Naive thymus-derived CD4-positive, alpha-beta T cell (primary cell): Measurements from ENCODE around the gene APCDD1L. TPM values are rescaled to one million over a fixed set of nuclear protein-coding genes. Genes with fewer than 3 reads are reported as not detected.

ENCODE experiments used
- ATAC-seq: fragments of 150-1000 bp; cut with Tn5 transposase; 2 replicates; pipeline ENCODE4 v1.10.0; 2021; ENCODE audit warnings: mild to moderate bottlenecking, moderate library complexity
- CTCF ChIA-PET: fragments of 350-600 bp; sonication (Branson Sonifier 250); formaldehyde crosslinking; loops from one replicate; lab custom pipeline; 2021; ENCODE audit warnings: antibody characterized with exemption; lab: Charles Lee
- POLR2A ChIA-PET: fragments of 350-600 bp; sonication (Branson Sonifier 250); formaldehyde crosslinking; loops from one replicate; lab custom pipeline; 2021; ENCODE audit warnings: antibody characterized with exemption, inconsistent platforms; lab: Charles Lee
- DNase-seq, 9 donors: peaks; one replicate each; pipeline versions ENCODE4 v3.0.0 to v3.0.0-alpha.2; 2020 to 2022; ENCODE audit warnings: mixed read lengths in 1 of 9
- H3K27ac ChIP-seq: one replicate; pipeline ENCODE4 v1.7.0; 2013; ENCODE audit warnings: mild to moderate bottlenecking, low read depth, low read length, moderate library complexity
- H3K27me3 ChIP-seq, 2 donors: one replicate each; pipeline ENCODE4 v1.7.0; 2013; ENCODE audit warnings: low read length in 2 of 2, mild to moderate bottlenecking in 2 of 2, moderate library complexity in 2 of 2; ENCODE audit not compliant: control insufficient read depth in 2 of 2, insufficient read depth in 2 of 2
- H3K36me3 ChIP-seq, 3 experiments: 1 replicate in 2 of 3; 2 replicates in 1 of 3; pipeline ENCODE4 v1.7.0; 2013; ENCODE audit warnings: low read length in 3 of 3, mild to moderate bottlenecking in 3 of 3, moderate library complexity in 1 of 3; ENCODE audit not compliant: insufficient read depth in 3 of 3, control insufficient read depth in 2 of 3
- H3K4me1 ChIP-seq, 2 donors: one replicate each; pipeline ENCODE4 v1.7.0; 2013; ENCODE audit warnings: low read length in 2 of 2, mild to moderate bottlenecking in 2 of 2, moderate library complexity in 1 of 2; ENCODE audit not compliant: control insufficient read depth in 2 of 2, insufficient read depth in 2 of 2
- H3K4me3 ChIP-seq: 2 replicates; pipeline ENCODE4 v1.7.0; 2013; ENCODE audit warnings: mild to moderate bottlenecking, low read length
- H3K9me3 ChIP-seq, 3 experiments: 1 replicate in 2 of 3; 2 replicates in 1 of 3; pipeline ENCODE4 v1.7.0; 2013; ENCODE audit warnings: low read length in 3 of 3; ENCODE audit not compliant: control insufficient read depth in 2 of 3
- H3K27ac Mint-ChIP-seq, 9 donors: one replicate each; pipeline ENCODE4 v1.8.0; 2020 to 2022; ENCODE audit warnings: mixed read lengths in 9 of 9, mild to moderate bottlenecking in 8 of 9, moderate library complexity in 5 of 9, inconsistent platforms in 2 of 9
- H3K27me3 Mint-ChIP-seq, 5 donors: one replicate each; pipeline ENCODE4 v1.8.0; 2021 to 2022; ENCODE audit warnings: mixed read lengths in 5 of 5, mild to moderate bottlenecking in 1 of 5
- H3K36me3 Mint-ChIP-seq, 5 donors: one replicate each; pipeline ENCODE4 v1.8.0; 2020 to 2022; ENCODE audit warnings: mixed read lengths in 5 of 5, mild to moderate bottlenecking in 3 of 5, inconsistent platforms in 1 of 5
- H3K4me1 Mint-ChIP-seq, 7 donors: one replicate each; pipeline ENCODE4 v1.8.0; 2020 to 2022; ENCODE audit warnings: mixed read lengths in 7 of 7, mild to moderate bottlenecking in 3 of 7, inconsistent platforms in 1 of 7
- H3K4me3 Mint-ChIP-seq, 10 donors: one replicate each; pipeline ENCODE4 v1.8.0; 2020 to 2022; ENCODE audit warnings: mild to moderate bottlenecking in 10 of 10, mixed read lengths in 10 of 10, moderate library complexity in 6 of 10, inconsistent platforms in 2 of 10
- H3K9me3 Mint-ChIP-seq, 11 donors: one replicate each; pipeline ENCODE4 v1.8.0; 2020 to 2022; ENCODE audit warnings: mixed read lengths in 11 of 11, mild to moderate bottlenecking in 4 of 11, inconsistent platforms in 1 of 11, moderate library complexity in 1 of 11
- intact Hi-C, 2 donors: fragments of 100-400 bp; cut with micrococcal nuclease; formaldehyde crosslinking; loops; one replicate each; pipeline ENCODE4 v1.15.1; 2023
- polyA plus RNA-seq, 2 donors: library from polyadenylated mRNA; unstranded; fragments of 300-500 nt; fragmentation: Illumina TruSeq; gene quantifications; one replicate each; pipeline ENCODE4 v1.2.3, GENCODE V29; 2021
- total RNA-seq, 6 experiments: library from RNA in 5 of 6; stranded (reverse) in 5 of 6; gene quantifications; 1 replicate in 5 of 6; 2 replicates in 1 of 6; pipeline ENCODE4 v1.2.3 and lab custom pipeline; 2021 to 2026

Gene APCDD1L
- total and polyA plus RNA-seq, 7 experiments from 2014 or later = 0.09 to 0.18 TPM; not detected in 5

- Histone ChIP-seq H3K27me3 (no peaks in the 10 kb centered on the region), H3K36me3 (peaks cover 3 to 41% (median 4%) of the 10 kb centered on the region in 3 experiments), H3K9me3 (no peaks in the 10 kb centered on the region), H3K4me1 (peaks cover 0 to 4% of the 10 kb centered on the region in 2 donors), H3K4me3 (no peak overlapping the region), H3K27ac (no peak overlapping the region)
- ChIA-PET POLR2A (no interaction called here), CTCF (no interaction called here)
- Mint-ChIP-seq H3K4me3 (no peak overlapping the region), H3K27ac (peak overlapping the region in 4 of 9 donors; percentile 25 to 65 (median 42)), H3K4me1 (peaks cover 29 to 48% (median 41%) of the 10 kb centered on the region in 7 donors), H3K9me3 (no peaks in the 10 kb centered on the region), H3K27me3 (no peaks in the 10 kb centered on the region), H3K36me3 (peaks cover 0 to 32% (median 10%) of the 10 kb centered on the region in 5 donors)
- no peak for ATAC-seq
- DNase-seq = no peak
- intact Hi-C loops = no loop called here
Measured at GRCh38 chr20:58436868-58437645, 78.1 kb downstream of the APCDD1L start.

- Mint-ChIP-seq H3K9me3 (no peaks in the 10 kb centered on the region), H3K27me3 (no peaks in the 10 kb centered on the region), H3K4me3 (no peak overlapping the region), H3K4me1 (peaks cover 34 to 61% (median 47%) of the 10 kb centered on the region in 7 donors), H3K36me3 (peaks cover 1 to 28% (median 10%) of the 10 kb centered on the region in 5 donors), H3K27ac (peak overlapping the region in 3 of 9 donors; percentile 12 to 34 (median 29))
- Histone ChIP-seq H3K4me1 (peaks cover 0 to 5% of the 10 kb centered on the region in 2 donors), H3K27me3 (no peaks in the 10 kb centered on the region), H3K9me3 (no peaks in the 10 kb centered on the region), H3K27ac (no peak overlapping the region), H3K4me3 (no peak overlapping the region), H3K36me3 (peaks cover 3 to 26% (median 4%) of the 10 kb centered on the region in 3 experiments)
- ATAC-seq (no peak), DNase-seq (no peak)
- intact Hi-C loops = no loop called here
- POLR2A ChIA-PET = no interaction called here
- CTCF ChIA-PET = no interaction called here
Measured at GRCh38 chr20:58435237-58435636, 80.0 kb downstream of the APCDD1L start.

- peaks cover 3 to 28% (median 10%) of the 10 kb centered on the region in 5 donors for H3K36me3 Mint-ChIP-seq
- Histone ChIP-seq H3K27me3 (no peaks in the 10 kb centered on the region), H3K4me3 (no peak overlapping the region), H3K36me3 (peaks cover 3 to 18% (median 4%) of the 10 kb centered on the region in 3 experiments), H3K9me3 (no peaks in the 10 kb centered on the region), H3K27ac (no peak overlapping the region), H3K4me1 (peaks cover 0 to 5% of the 10 kb centered on the region in 2 donors)
- H3K9me3 Mint-ChIP-seq = no peaks in the 10 kb centered on the region
- no peak overlapping the region for H3K4me3 Mint-ChIP-seq
- ChIA-PET POLR2A (interaction anchor here (1.0 kb wide), 1 partner anchor 9 kb away, joined by 3 read pairs; no protein-coding TSS in a partner anchor), CTCF (no interaction called here)
- H3K4me1 Mint-ChIP-seq = peaks cover 28 to 60% (median 47%) of the 10 kb centered on the region in 7 donors
- H3K27me3 Mint-ChIP-seq = no peaks in the 10 kb centered on the region
- ATAC-seq (no peak), DNase-seq (no peak)
- intact Hi-C loops = no loop called here
- H3K27ac Mint-ChIP-seq = no peak overlapping the region
Measured at GRCh38 chr20:58434326-58434725, 80.9 kb downstream of the APCDD1L start.

GRCh38 chr20:58433759-58434158, 81.4 kb downstream of the APCDD1L start:
- H3K27ac Mint-ChIP-seq = peak overlapping the region in 5 of 9 donors; percentile 13 to 81 (median 53)
- H3K4me1 ChIP-seq = peaks cover 0 to 5% of the 10 kb centered on the region in 2 donors
- H3K4me3 Mint-ChIP-seq = no peak overlapping the region
- peaks cover 0 to under 1% (median 0%) of the 10 kb centered on the region in 11 donors for H3K9me3 Mint-ChIP-seq
- intact Hi-C loops = loop anchor here in 1 of 2 donors (2.0 kb wide), 1 partner anchor 25 kb away; no protein-coding TSS in a partner anchor
- H3K4me3 ChIP-seq = no peak overlapping the region
- DNase-seq = no peak
- no peaks in the 10 kb centered on the region for H3K27me3 Mint-ChIP-seq
- CTCF ChIA-PET = no interaction called here
- POLR2A ChIA-PET = interaction anchor here (1.0 kb wide), 1 partner anchor 9 kb away, joined by 3 read pairs; no protein-coding TSS in a partner anchor
- H3K9me3 ChIP-seq = no peaks in the 10 kb centered on the region
- no peak for ATAC-seq
- peaks cover 3 to 17% (median 4%) of the 10 kb centered on the region in 3 experiments for H3K36me3 ChIP-seq
- peaks cover 6 to 28% (median 11%) of the 10 kb centered on the region in 5 donors for H3K36me3 Mint-ChIP-seq
- no peaks in the 10 kb centered on the region for H3K27me3 ChIP-seq
- peaks cover 28 to 59% (median 50%) of the 10 kb centered on the region in 7 donors for H3K4me1 Mint-ChIP-seq
- H3K27ac ChIP-seq = no peak overlapping the region

GRCh38 chr20:58433029-58433647, 82.1 kb downstream of the APCDD1L start:
- H3K4me3 Mint-ChIP-seq = peak overlapping the region in 1 of 10 donors; percentile 7
- CTCF ChIA-PET = no interaction called here
- intact Hi-C loops = loop anchor here in 1 of 2 donors (2.0 kb wide), 1 partner anchor 24 kb away; no protein-coding TSS in a partner anchor
- Histone ChIP-seq H3K36me3 (peaks cover 3 to 17% (median 4%) of the 10 kb centered on the region in 3 experiments), H3K4me1 (peaks cover 0 to 5% of the 10 kb centered on the region in 2 donors), H3K4me3 (no peak overlapping the region), H3K27ac (no peak overlapping the region), H3K9me3 (no peaks in the 10 kb centered on the region), H3K27me3 (no peaks in the 10 kb centered on the region)
- no peak for DNase-seq
- no peak for ATAC-seq
- peaks cover 6 to 25% (median 13%) of the 10 kb centered on the region in 5 donors for H3K36me3 Mint-ChIP-seq
- H3K27ac Mint-ChIP-seq = peak overlapping the region; percentile 11 to 81 (median 71)
- H3K4me1 Mint-ChIP-seq = peaks cover 23 to 59% (median 50%) of the 10 kb centered on the region in 7 donors
- H3K9me3 Mint-ChIP-seq = peaks cover 0 to 3% (median 0%) of the 10 kb centered on the region in 11 donors
- POLR2A ChIA-PET = interaction anchor here (1.0 kb wide), 1 partner anchor 8 kb away, joined by 3 read pairs; no protein-coding TSS in a partner anchor
- no peaks in the 10 kb centered on the region for H3K27me3 Mint-ChIP-seq

- H3K4me3 ChIP-seq = no peak overlapping the region
- Mint-ChIP-seq H3K27ac (peak overlapping the region in 7 of 9 donors; percentile 38 to 81 (median 68)), H3K9me3 (peaks cover 0 to 3% (median 0%) of the 10 kb centered on the region in 11 donors), H3K4me3 (peak overlapping the region in 1 of 10 donors; percentile 34), H3K4me1 (peaks cover 18 to 53% (median 44%) of the 10 kb centered on the region in 7 donors), H3K36me3 (peaks cover 6 to 21% (median 10%) of the 10 kb centered on the region in 5 donors), H3K27me3 (no peaks in the 10 kb centered on the region)
- peaks cover 3 to 10% (median 4%) of the 10 kb centered on the region in 3 experiments for H3K36me3 ChIP-seq
- no peaks in the 10 kb centered on the region for H3K9me3 ChIP-seq
- peaks cover 0 to 5% of the 10 kb centered on the region in 2 donors for H3K4me1 ChIP-seq
- no peak overlapping the region for H3K27ac ChIP-seq
- ChIA-PET CTCF (no interaction called here), POLR2A (interaction anchor here (1.0 kb wide), 1 partner anchor 12 kb away, joined by 3 read pairs; no protein-coding TSS in a partner anchor)
- intact Hi-C loops = loop anchor here in 1 of 2 donors (2.0 kb wide), 1 partner anchor 24 kb away; no protein-coding TSS in a partner anchor
- H3K27me3 ChIP-seq = no peaks in the 10 kb centered on the region
- ATAC-seq (no peak), DNase-seq (no peak)
Measured at GRCh38 chr20:58432186-58432954, 82.8 kb downstream of the APCDD1L start.
